Nucleus accumbens (tissue), 56 donors: Measurements from ENCODE around the gene MBD3L5.
"Not testable (repeated sequence)": the region's sequence is repeated elsewhere in the genome, so short reads cannot be mapped to it uniquely, and the experiment has no call there.

Experiments used
- DNase-seq, 56 donors: peaks; one replicate each; lab custom pipeline; 2025; lab: John Stamatoyannopoulos, UW

The MBD3L5 gene

DNA sequence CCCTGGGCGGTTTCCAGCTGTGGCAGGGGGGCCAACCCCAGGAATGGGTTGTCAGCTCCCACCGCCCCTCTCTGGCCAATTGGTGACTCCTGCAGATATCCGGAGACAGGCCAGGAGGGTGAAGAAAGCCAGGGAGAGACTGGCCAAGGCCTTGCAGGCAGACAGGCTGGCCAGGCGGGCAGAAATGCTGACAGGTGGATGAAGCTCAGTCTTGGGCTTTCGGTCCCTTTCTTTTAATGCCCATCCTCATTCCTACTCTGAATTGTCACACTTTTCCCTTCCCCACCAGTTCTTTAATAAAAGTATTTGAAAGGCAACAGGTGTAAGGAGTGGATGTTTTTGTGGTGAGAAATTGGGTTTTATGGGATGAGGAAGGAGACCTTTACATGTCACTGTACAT, 21.0 kb downstream of the MBD3L5 start:
- not testable (repeated sequence) for DNase-seq

- not testable (repeated sequence) for DNase-seq
Observed at GRCh38 chr19:7052896-7053295, 22.5 kb downstream of the MBD3L5 start.

DNA sequence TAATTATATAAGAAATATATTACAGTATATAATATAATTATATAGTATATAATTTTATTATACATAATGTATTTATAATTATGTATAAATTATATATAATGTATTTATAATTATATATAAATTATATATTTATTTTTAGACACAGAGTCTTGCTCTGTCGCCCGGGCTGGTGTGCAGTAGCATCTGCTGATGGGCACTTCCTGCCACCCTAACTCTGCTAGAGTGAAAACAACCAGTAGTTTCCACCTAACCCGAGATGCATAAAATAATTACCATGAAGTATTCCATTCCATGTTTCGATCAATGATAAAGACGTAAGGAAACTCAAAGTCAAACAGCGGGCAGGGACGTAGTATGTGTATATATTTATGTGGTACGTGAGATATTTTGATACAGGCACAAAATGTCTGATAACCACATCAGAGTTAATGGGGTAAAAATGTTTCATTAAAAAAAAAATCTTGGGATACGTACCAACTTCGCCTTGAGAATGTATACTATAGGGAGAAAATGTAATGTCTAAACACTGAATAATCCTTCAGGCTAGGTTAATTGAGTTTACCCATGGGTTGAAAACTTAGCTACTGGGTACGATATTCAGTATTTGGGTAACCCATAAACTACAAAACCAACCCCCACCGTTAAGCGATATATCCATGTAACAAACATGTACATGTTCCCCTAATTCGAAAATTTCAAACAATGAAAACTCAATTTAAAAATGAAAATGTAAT, 24.4 kb downstream of the MBD3L5 start:
- not testable (repeated sequence) for DNase-seq

GRCh38 chr19:7055679-7056078, 25.3 kb downstream of the MBD3L5 start:
- not testable (repeated sequence) for DNase-seq

- not testable (repeated sequence) for DNase-seq
Observed at GRCh38 chr19:7056371-7056770, 26.0 kb downstream of the MBD3L5 start.

DNA sequence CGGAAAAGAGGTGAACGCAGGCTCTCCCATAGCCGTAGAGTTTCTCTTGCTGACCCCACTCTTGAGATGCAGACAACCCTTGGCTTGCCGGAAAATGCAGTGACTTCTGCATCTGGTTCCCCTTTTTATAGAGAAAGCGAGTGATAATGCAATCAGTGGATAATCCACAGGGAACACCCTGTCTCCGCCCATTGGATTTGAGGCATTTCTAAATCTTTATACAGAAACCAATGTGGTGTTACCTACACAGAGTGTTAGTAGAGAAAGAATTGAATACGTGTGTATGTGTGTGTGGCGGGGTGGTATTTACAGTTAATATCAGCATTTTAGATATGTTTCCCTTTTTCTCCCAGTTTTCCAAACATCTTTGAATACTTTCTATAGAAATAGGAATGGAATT, 28.2 kb downstream of the MBD3L5 start, which contains the start of gene MBD3L3:
Gene MBD3L3, minus strand, starts transcription at position 101 of the 400 bp plus-strand sequence. Its CDS starts 71 bp downstream, at position 30.
- DNase-seq: not testable (repeated sequence)

DNA sequence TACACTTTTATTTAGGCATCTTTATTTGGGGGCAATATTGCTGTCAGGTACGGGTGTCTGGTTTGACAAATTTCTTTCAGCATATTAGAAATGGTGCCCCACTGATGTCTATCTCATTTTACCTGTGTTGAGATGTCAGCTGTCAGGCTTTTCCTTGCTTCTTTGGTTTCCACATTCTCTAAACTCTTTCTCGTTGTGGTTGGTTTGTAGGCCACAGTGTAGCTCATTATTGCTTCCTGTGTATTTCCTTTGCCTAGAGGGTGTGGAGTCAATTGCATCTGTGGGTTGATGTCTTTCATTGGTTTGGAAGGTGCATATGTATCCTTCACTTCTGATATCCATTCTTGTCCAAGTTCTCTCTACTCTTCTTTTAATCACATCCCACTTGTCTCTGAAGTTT, 29.6 kb downstream of the MBD3L5 start:
- not testable (repeated sequence) for DNase-seq

- DNase-seq: no peak
Observed at GRCh38 chr19:7063339-7063738, 33.0 kb downstream of the MBD3L5 start.

- DNase-seq: no peak
Observed at GRCh38 chr19:7063764-7064418, 33.5 kb downstream of the MBD3L5 start.

- not testable (repeated sequence) for DNase-seq
Observed at GRCh38 chr19:7067122-7067521, 36.7 kb downstream of the MBD3L5 start.

DNA sequence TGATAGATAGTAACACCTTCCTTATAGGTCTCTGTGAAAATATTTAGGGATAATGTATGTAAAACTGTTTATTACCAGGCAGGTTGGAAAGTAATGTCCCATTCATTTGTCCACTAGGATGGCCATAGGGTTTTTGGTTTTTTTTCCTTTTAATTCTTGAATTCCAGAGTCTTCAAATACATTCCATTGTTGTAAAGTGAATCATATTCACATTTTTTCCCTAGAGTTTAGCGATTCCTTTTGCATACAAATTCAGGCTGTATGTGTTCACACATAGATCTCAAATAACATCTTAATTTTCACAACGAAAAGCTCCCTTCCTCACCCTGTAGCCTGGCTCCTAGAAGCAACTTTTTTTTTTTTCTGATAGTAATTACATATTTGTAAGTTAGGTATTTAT, 37.3 kb downstream of the MBD3L5 start:
- DNase-seq: no peak

- DNase-seq: no peak
Observed at GRCh38 chr19:7068599-7068998, 38.2 kb downstream of the MBD3L5 start.

GRCh38 chr19:7069042-7069903, 38.9 kb downstream of the MBD3L5 start, which contains the start of gene ZNF557:
ZNF557 (plus strand) TSS chr19:7069703; CDS start chr19:7075075, 5,372 bp downstream.
- DNase-seq: peak; percentile 41 to 99 (median 96)

GRCh38 chr19:7069904-7070226, 39.5 kb downstream of the MBD3L5 start:
- DNase-seq: peak in 1 of 56 donors; percentile 48

DNA sequence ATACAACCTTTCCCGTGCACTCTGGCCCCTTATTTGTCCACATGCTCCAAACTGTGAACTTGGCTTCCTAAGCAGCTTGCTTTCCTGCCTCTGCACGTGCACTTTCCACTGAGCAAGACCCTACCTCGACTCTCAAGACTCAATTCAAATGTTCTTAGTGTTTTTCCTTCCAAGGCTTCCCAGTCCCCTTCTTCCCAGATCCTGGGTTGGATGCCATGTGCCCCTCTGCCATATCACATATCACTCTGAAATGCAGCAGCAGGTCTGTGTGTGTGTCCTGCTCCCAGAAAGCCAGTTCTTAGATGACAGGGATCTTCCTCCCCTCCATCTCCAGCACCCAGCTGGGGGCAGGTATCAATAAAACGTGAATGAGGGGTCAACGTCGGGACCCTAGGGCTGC, 42.2 kb downstream of the MBD3L5 start:
- no peak for DNase-seq

GRCh38 chr19:7074705-7075282, 44.4 kb downstream of the MBD3L5 start:
- DNase-seq: no peak

DNA sequence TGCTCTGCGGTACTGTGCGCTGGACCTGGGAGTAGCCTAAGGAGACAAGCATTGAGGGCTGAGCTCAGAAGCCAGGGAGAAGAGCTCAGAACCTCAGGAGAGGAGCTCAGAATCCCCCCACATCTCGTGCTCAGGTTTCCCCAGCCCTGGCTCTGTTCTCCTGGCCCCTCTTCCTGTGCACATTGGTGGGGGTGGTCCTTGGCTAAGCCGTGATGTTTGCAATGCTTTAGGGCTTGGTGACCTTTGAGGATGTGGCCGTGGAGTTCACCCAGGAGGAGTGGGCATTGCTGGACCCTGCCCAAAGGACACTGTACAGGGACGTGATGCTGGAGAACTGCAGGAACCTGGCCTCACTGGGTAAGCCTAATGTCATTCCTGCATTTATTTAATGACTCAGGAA, 45.8 kb downstream of the MBD3L5 start:
- no peak for DNase-seq

GRCh38 chr19:7078008-7078407, 47.6 kb downstream of the MBD3L5 start:
- DNase-seq: no peak
